GM19351 (cell line): ENCODE measurements around the gene EGFL6.
"Not testable (repeated sequence)": the region's sequence is repeated elsewhere in the genome, so short reads cannot be mapped to it uniquely, and the experiment has no call there.

Source experiments
- ATAC-seq: cut with Tn5 transposase; IDR thresholded peaks from one replicate; pipeline ENCODE4 v1.9.1; 2021; ENCODE audit warnings: mild to moderate bottlenecking, moderate library complexity; ENCODE audit not compliant: unreplicated experiment

Gene EGFL6

DNA sequence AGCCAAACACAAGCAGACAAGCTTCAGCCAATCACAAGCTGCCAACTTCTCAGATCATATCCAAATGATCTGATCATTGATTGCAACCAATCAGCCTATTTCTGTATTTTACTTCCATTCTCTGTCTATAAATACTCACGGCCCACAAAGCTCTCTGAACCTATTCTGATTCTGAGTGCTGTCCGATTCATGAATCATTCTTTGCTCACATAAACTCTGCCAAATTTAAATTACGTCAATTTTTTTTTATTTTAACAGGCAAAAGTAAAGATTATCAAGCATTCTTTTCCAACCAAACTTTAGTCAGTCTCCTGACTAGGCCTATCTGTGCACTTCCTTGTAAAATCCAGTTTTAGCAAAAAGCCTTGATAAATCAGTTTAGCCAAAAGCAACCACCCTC, 81.7 kb downstream of the EGFL6 start:
- no peak for ATAC-seq

DNA sequence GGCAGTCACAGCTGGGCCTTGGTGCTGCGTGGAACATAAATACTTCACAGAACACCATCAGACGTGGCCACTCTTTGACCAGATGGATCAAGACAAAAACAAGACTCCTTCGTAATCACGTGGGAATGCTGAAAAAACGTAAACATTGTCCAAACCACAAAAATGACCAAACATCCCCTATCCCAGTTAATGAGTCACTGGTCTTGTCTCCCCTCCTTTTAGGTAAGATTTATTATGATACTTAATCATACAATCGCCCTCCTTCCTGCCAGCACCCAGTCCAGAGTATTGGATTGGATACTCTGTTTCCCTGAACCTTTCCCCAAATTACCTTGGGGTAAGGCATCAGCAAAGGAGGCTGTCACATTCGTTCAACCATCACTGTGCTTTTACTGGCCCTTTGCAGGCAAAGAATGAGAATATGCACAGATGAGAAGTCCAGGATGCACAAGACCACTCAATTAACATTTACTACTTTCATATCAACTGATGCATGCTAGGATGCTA, 82.9 kb downstream of the EGFL6 start:
- no peak for ATAC-seq

DNA sequence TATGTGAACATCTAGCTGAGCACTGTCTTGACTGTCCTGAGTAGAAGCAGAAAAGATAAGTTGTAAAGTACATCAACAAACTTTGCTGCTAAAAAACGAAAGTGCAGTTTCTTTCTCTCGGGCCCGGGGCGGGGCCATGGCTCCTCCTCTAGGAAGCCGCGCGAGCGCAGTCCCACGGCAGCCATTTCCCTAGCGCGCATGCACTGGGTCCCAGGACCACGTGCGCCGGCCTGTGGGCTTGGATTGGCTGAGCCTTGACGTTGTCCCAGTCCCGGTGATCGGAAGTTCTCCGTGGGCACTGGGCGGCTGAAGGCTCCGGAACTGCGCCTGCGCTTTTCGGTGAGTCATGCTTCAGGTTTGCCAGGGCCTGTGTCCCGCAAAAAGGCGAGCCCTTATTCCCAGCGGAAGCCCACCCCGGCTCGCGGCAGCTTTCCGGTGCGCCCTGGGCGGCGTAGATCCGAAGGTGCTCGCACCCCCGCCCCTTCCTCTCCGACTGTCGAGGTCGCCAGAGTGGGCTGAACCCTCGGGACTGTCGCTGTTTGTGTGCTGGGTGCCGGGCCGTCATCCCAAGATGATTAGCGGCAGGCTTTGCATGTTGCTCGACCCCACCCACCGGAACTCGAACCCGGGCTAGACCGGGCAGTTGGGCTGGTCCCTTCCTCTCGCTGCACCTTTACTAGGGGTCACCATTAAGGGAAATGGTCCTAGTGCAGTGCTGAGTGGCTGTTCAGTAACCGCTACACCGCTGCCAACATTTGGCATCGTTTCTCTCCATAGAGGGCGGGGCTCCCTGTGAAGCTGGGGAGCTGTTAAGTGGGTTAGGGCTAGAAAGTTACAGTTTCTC, 83.7 kb downstream of the EGFL6 start, which contains the start of gene TCEANC:
Gene TCEANC, plus strand, starts transcription at position 292 of the 844 bp plus-strand sequence. CDS start 9,368 bp downstream, outside the sequence.
- peak; percentile 97 for ATAC-seq

DNA sequence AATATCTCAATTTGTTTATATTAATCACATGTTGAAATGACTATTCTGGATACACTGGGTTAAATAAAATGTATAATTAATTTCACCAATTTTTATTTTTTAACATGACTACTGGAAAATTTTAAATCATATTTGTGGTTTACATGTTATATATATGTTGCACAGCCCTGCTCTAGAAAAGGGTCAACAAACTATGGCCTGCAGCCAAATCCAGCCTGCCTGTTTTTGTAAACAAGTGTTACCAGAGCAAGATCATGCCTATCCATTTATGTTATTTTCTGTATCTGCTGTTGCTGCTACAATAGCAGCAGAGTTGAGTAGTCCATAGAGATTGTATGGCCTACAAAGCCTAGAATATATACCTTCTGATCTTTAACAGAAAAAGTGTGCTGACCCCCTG, 84.7 kb downstream of the EGFL6 start:
- no peak for ATAC-seq

DNA sequence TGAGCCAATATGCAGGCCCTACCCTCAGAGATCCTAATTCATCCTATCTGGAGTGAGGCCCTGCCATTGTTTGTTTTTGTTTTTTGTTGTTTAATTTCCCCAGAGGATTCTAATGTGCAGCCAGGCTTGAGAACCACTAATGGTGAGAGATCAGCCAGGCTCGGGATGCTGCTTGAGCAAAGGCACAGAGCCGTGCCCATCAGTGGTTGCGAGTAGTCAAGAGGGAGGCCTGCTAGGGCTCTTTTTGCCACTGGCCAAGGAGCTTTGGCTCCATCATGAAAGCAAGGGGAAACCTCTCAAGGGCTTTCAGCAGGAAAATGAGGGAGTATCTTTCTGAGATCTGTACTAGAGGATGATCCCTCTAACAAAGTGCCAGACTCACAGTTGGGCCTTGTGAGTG, 86.3 kb downstream of the EGFL6 start:
- no peak for ATAC-seq

DNA sequence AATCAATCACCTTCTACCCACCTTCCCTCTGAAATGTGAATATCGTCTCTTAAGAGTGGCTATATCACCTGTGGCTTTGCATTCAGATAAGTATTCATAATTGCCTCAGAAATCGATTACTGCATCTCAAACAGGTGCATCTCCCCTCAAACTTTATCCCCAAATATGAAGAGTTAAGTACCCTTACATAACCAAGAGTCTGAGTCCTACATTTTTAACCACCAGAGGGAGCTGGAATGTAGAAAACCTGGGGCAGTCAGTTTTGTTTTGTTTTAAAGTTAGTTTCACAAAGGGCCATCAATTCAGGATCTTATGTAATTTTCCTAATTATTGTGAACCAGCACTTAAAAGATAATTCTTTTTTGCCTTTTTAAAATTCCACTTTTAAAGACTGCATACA, 89.2 kb downstream of the EGFL6 start:
- ATAC-seq, result no peak

DNA sequence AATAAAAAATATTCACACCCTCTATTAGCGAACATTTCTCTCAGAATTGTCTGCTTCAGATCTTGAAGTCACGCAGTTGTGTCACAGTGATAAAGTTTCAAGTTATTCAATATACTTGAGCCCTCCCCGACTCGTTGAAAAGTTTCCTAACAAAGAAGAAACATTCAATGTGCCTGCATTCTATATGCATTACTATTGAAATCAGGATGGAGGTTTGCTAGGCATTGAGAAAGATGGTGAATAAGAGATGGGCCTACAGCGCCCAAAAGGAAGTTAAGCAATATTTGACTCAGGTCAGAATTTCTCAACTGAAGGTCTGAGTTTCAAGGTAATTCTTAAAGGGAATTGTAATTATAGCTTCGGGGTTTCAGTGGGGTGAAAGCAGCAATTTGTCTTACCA, 89.7 kb downstream of the EGFL6 start:
- ATAC-seq, result no peak

DNA sequence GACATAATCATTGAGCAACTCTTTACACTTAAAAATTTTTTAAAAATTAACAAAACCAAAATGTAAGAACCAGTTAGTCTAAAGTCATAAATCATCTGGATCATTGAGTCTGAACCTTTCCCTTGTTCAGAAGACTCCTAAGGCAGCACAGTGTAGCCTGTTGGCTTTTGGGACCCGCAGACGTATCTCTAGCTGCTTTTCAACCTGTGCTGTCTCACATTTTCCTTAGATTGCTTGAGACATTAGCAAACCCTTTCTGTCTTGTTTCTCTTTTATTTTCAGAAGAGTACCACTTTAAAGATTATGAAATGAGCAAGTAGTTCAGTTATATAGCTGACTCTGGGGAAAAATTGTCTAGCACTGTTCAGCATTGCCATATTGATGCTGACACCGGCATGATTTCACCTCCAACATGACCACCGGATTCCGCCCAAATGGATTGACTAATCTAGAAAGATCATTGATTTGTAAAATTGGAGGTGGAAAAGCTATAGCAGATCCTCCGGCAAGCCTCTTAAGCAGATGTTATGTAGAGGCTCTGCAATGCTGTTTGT, 92.4 kb downstream of the EGFL6 start:
- ATAC-seq, result no peak

DNA sequence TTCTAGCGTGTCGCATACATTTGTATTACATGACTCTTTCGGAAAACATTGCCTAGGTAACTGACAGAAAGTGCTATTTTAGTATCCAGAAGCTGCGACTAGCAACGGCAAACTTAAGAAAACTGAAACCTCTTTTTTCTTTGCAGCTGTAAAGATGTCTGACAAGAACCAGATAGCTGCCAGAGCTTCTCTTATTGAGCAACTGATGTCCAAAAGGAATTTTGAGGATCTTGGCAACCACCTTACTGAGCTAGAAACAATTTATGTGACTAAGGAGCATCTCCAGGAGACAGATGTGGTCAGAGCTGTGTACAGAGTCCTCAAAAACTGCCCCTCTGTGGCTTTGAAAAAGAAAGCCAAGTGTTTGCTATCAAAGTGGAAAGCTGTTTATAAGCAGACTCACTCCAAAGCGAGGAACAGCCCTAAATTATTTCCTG, 93.0 kb downstream of the EGFL6 start:
- no peak for ATAC-seq

DNA sequence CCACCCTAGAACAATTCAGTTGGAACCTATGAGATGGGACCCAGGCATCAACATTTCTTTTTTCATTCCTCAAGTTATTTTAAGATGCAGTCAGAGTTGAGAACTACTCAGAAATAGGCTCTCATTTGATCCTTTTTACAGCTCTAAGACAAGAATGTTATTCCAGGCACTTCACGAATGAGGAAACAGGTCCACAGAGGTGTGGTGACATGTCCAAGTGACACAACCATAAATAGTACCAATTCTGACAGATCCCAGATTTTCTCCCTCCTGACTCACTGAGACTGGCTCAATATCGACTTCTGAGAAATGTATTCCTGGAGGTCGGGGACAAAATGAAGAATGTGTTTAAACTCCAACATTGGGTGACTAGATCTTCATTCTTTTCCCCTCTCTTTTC, 94.6 kb downstream of the EGFL6 start:
- no peak for ATAC-seq

DNA sequence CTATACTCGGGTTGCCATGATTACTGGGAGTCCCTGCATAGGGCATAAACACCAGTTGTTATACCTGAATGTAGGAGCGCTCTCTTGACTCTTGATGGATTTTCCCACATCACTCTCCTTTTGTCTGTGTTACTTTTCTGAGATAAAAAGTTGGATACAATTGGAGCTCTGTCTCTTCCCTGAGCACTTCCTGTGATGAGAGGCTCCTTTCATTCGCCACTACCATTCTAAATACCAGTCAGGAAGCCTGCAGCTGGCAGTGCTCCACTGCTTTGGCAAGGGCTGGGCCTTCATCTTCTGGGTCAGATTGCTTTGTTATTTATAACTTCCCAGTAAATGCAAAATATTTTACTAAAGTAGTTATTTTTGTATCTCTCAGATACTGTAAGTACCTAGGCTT, 97.4 kb downstream of the EGFL6 start:
- ATAC-seq, result no peak

DNA sequence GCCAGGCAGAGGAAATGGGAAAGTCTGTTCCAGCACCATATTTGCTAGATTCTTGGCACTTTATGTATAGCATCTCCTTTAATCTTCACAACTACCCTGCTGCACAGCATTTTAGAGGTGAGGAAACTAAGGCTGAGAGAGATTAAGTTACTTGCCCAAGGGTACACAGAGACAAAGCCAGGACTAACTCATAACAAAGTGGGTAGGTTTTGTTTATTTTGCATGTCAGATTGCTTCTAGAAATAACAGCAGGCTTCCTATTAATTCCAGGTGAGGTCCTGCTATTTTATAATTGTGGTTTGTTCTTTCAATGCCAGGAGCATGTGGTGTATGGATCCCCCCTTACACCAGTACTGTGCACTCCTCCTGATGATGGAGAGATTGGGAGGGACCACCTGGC, 98.5 kb downstream of the EGFL6 start:
- ATAC-seq, result no peak

DNA sequence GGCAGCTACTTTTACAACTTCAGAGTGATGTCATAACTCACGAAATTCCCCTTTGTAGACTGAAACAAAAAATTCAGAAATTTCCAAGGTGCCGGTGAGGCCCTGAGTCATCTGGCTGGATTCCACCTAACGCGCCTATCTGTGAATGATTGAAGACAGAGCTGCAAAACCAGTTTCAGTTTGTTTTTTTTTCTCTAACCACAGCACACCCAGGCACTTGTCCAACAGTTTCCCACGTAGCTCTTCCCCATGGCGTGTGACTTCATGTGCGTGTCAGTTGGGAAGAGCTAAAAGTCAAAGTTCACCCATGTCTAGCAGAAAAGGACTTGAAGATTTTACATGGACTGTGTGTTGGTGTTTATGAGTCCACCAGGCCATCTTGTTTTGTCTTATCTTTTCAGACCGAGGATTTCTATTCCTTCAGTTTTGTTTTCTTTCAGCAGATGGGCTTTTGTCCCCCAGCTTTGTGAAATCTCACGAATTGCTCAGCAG, 99.9 kb downstream of the EGFL6 start:
- peak; percentile 81 for ATAC-seq

DNA sequence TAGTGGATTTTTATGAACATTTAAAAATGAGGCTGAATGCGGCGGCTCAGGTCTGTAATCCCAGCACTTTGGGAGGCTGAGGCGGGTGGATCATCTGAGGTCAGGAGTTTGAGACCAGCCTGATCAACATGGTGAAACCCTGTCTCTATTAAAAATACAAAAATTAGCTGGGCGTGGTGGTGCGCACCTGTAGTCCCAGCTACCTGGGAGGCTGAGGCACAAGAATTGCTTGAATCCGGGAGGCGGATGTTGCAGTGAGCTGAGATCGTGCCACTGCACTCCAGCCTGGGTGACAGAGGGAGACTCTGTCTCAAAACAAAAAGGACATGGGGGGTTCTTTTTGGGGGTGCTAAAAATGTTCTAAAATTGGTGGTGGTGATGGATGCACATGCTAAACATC, 100.4 kb downstream of the EGFL6 start:
- ATAC-seq, result not testable (repeated sequence)

DNA sequence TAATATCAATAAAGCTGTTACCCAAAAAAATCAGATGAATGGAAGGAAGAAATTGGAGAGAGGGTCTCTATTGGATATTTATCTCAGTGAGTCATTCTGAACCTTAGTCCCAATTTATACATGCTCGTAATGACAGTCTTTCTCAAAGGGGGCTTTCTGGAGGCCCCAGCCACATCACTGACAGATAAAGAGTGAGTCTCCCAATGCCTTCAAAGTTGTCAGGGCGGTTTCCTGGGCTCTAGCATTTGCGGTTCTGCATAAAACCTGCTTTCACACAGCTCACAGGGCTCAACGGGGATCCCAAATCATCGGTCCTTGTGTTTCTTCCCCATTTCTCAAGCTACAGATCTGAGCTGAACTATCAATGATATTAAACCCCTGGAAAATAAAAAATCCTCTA, 100.8 kb downstream of the EGFL6 start:
- no peak for ATAC-seq

DNA sequence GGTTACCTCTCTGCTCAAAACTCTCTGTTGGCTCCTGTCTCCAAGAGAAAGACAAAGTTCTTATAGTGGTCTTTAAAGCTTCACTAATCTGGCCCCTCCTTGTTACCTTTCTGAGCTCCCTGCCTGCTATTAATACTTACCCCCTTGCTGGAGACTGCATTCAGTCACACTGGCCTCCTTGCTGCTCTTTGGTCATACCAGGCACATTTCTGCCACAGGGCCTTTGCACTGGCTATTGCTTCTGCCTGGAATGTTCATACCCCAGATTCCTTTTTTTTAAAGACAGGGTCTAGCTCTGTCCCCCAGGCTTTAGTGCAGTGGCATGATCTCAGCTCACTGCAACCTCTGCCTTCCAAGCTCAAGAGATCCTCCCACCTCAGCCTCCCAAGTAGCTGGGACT, 103.6 kb downstream of the EGFL6 start:
- no peak for ATAC-seq

DNA sequence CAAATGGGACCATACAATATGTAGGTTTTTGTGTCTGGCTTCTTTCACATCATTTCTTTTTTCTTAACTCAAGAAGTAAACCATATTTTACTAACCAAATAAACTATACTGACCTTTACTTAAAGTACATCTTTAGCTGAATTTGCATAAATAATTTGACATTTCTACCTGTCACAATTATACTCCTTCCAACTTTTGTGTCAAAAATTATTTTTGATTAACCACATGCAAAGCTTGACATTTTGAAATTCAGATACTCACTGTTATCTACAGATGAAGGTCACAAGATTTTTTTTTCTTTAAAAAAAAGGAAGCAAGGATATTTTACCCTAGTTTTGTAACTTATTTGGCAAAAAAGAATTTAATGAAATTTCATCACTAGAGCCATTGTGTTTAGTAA, 107.5 kb downstream of the EGFL6 start:
- ATAC-seq, result no peak

DNA sequence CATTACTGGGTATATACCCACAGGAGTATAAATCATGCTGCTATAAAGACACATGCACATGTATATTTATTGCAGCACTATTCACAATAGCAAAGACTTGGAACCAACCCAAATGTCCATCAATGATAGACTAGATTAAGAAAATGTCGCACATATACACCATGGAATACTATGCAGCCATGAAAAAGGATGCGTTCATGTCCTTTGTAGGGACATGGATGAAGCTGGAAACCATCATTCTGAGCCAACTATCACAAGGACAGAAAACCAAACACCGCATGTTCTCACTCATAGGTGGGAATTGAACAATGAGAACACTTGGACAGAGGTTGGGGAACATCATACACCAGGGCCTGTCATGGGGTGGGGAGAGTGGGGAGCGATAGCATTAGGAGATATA, 110.3 kb downstream of the EGFL6 start:
- not testable (repeated sequence) for ATAC-seq

DNA sequence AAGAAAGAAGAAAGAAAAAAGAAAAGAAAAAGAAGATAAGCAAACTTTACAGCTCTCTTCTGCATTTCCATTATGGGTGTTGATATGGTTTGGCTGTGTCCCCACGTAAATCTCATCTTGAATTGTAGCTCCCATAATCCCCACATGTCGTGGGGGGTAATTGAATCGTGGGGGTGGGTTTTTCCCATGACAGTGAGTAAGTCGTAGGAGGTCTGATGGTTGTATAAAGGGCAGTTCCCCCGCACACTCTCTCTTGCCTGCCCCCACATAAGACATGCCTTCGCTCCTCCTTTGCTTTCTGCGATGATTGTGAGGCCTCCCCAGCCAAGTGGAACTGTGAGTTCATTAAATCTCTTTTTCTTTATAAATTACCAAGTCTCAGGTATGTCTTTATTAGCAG, 112.2 kb downstream of the EGFL6 start:
- ATAC-seq, result no peak
